Transverse colon (tissue), 4 donors: ENCODE data around the gene LRCOL1. TPM values are rescaled to one million over a fixed set of nuclear protein-coding genes. Genes with fewer than 3 reads are reported as not detected.

Experiments used
- DNase-seq: peaks from one replicate; pipeline ENCODE4 v3.0.0-alpha.2; 2019
- H3K27ac ChIP-seq, 4 donors: fragments of 200-600 bp; sonication (generic); 2 replicates each; pipeline ENCODE4 v1.5.1; 2016 to 2018; ENCODE audit warnings: inconsistent platforms in 4 of 4
- H3K27me3 ChIP-seq: fragments of 200-600 bp; sonication (generic); 2 replicates; pipeline ENCODE4 v1.5.1; 2017; ENCODE audit warnings: inconsistent platforms
- H3K36me3 ChIP-seq, 4 donors: fragments of 200-600 bp; sonication (generic); 2 replicates each; pipeline ENCODE4 v1.5.1; 2017 to 2019; ENCODE audit warnings: inconsistent platforms in 4 of 4
- H3K4me1 ChIP-seq, 4 donors: fragments of 200-600 bp; sonication (generic); 2 replicates each; pipeline ENCODE4 v1.5.1; 2017 to 2020; ENCODE audit warnings: inconsistent platforms in 4 of 4
- H3K4me3 ChIP-seq, 4 donors: fragments of 200-600 bp; sonication (generic); 1 replicate in 1 of 4; 2 replicates in 3 of 4; pipeline versions ENCODE4 v1.5.1 to v1.6.1; 2017 to 2019; ENCODE audit warnings: inconsistent platforms in 4 of 4
- H3K9me3 ChIP-seq, 2 donors: fragments of 200-600 bp; sonication (generic); 2 replicates each; pipeline ENCODE4 v1.5.1; 2017 to 2019; ENCODE audit warnings: inconsistent platforms in 2 of 2
- EP300 ChIP-seq: sonication (generic); formaldehyde crosslinking; IDR thresholded peaks from one replicate; pipeline ENCODE4 v1.6.1; 2017; ENCODE audit warnings: antibody characterized with exemption, low read depth
- POLR2A ChIP-seq: fragments of 450-650 bp; IDR thresholded peaks from one replicate; pipeline ENCODE4 v1.6.1; 2016; ENCODE audit warnings: antibody characterized with exemption, mild to moderate bottlenecking, moderate library complexity
- POLR2AphosphoS5 ChIP-seq, 3 donors: sonication (generic); formaldehyde crosslinking; IDR thresholded peaks; one replicate each; pipeline ENCODE4 v1.6.1; 2016; ENCODE audit warnings: antibody characterized with exemption in 3 of 3
- WGBS, 2 donors: methylation state at CpG; one replicate each; pipeline ENCODE4 v1.1.5; 2018; ENCODE audit warnings: low coverage in 1 of 2; 5-methylcytosine and 5-hydroxymethylcytosine counted together
- in situ Hi-C, 4 donors: fragments of 200-750 bp; cut with MboI; loops; one replicate each; pipeline versions ENCODE4 v1.15.0 to v1.15.1; 2017; ENCODE audit warnings: low sequenced_read_pairs in 3 of 4, low pct_ligation_motif_present in 1 of 4, low pct_unique_long_range_greater_than_20kb in 1 of 4
- intact Hi-C: fragments of 100-400 bp; cut with DNase I; formaldehyde crosslinking; loops from one replicate; pipeline ENCODE4 v1.15.1; 2023; ENCODE audit warnings: low total_unique reads
- total RNA-seq, 4 donors: library from RNA; depleted of rRNA; stranded (reverse); fragments of >200 nt; gene quantifications; one replicate each; pipeline ENCODE4 v1.1.0, GENCODE V29; 2016
- TF ChIP-seq, protein P1 (sequence below), 5 experiments: fragments of 200-600 bp in 3 of 5; fragments of 450-650 bp in 2 of 5; sonication (generic) in 3 of 5; IDR thresholded peaks; 1 replicate in 2 of 5; 2 replicates in 3 of 5; pipeline ENCODE4 v1.5.1; 2016 to 2017; ENCODE audit warnings: antibody characterized with exemption in 5 of 5, inconsistent platforms in 3 of 5, mild to moderate bottlenecking in 2 of 5, moderate library complexity in 1 of 5

The LRCOL1 gene
- total RNA-seq, 4 donors from 2014 or later: not detected

DNA sequence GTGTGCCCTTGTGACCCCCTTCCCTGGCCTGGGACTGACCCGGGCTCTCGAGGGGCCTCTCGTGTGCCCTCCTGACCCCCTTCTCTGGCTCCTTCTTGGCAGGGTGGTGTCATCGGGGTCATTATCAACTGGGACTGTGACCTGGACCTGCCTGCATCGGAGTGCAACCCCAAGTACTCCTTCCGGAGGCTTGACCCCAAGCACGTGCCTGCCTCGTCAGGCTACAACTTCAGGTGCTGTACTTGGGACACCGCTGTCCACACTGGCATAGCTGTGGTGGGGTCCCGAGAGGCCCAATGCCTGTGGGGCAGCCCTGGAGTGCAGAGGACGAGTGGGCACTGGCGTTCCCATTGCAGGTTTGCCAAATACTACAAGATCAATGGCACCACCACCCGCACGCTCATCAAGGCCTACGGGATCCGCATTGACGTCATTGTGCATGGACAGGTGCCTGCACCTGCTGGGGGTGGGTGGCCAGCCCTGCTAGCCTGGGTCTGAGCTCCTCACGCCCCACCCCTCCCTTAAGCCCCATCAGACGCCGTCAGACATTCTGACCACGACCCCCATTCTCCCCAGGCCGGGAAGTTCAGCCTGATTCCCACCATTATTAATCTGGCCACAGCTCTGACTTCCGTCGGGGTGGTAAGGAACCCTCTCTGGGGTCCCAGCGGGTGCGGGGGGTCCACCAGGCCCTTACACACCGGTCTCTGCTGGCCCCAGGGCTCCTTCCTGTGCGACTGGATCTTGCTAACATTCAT is 10.7 kb upstream of the LRCOL1 start:
- TF ChIP-seq POLR2AphosphoS5 (IDR thresholded peaks at IDR 0.05) (no peak), POLR2A (no peak), EP300 (no peak)
- TF ChIP-seq, protein P1, sequence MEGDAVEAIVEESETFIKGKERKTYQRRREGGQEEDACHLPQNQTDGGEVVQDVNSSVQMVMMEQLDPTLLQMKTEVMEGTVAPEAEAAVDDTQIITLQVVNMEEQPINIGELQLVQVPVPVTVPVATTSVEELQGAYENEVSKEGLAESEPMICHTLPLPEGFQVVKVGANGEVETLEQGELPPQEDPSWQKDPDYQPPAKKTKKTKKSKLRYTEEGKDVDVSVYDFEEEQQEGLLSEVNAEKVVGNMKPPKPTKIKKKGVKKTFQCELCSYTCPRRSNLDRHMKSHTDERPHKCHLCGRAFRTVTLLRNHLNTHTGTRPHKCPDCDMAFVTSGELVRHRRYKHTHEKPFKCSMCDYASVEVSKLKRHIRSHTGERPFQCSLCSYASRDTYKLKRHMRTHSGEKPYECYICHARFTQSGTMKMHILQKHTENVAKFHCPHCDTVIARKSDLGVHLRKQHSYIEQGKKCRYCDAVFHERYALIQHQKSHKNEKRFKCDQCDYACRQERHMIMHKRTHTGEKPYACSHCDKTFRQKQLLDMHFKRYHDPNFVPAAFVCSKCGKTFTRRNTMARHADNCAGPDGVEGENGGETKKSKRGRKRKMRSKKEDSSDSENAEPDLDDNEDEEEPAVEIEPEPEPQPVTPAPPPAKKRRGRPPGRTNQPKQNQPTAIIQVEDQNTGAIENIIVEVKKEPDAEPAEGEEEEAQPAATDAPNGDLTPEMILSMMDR (IDR thresholded peaks at IDR 0.05): no peak
- peaks cover 7 to 12% of the 10 kb centered on the region in 2 donors for H3K9me3 ChIP-seq
- no peak overlapping the region for H3K27ac ChIP-seq
- H3K36me3 ChIP-seq: no peaks in the 10 kb centered on the region
- intact Hi-C loops (loop anchor here (5.0 kb wide), 1 partner anchor 204 kb away; no protein-coding TSS in a partner anchor), in situ Hi-C loops (loop anchor here in 3 of 4 donors (25.0 kb wide), 1 partner anchor 209 kb away; no protein-coding TSS in a partner anchor)
- WGBS, 2 donors: 57% methylated on average over 27 of the region's 28 CpGs; no CpG with 5 or more reads in 1 of the 2 donors
- H3K27me3 ChIP-seq: peaks cover 50% of the 10 kb centered on the region
- no peak overlapping the region for H3K4me3 ChIP-seq
- peaks cover 0 to 22% (median 14%) of the 10 kb centered on the region in 4 donors for H3K4me1 ChIP-seq
- DNase-seq: no peak

DNA sequence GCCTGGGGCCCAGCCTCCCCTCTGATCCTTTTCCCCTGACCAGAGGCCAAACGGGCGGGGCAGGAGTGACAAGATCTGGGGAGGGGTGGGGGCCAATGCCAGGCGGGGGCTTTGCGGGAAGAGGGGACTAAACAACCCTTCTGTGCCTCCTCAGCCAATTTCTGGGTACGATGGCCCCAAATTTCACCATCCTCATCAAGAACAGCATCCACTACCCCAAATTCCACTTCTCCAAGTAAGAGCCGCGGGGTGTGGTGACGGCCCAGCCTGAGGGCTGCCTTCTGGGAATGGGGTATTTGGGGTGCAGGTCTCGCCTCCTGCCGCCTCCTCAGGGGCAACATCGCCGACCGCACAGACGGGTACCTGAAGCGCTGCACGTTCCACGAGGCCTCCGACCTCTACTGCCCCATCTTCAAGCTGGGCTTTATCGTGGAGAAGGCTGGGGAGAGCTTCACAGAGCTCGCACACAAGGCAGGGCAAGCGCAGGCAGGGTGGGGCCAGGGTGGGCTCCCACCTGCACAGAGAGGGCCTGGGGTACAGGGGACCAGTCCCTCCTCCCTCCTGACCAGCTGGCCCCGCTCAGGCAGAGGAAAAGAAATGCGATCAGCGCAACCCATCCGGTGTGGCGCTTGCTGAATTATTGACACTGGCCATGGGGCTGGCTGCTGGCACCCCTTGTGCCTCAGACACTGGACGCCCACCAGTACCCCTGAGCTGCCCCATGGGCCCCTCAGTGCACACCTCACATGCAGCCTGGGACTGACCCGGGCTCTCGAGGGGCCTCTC is 9.9 kb upstream of the LRCOL1 start:
- in situ Hi-C loops: loop anchor here in 3 of 4 donors (25.0 kb wide), 1 partner anchor 208 kb away; no protein-coding TSS in a partner anchor
- Histone ChIP-seq H3K4me3 (no peak overlapping the region), H3K9me3 (peaks cover 7 to 12% of the 10 kb centered on the region in 2 donors), H3K4me1 (peaks cover 0 to 22% (median 14%) of the 10 kb centered on the region in 4 donors), H3K36me3 (no peaks in the 10 kb centered on the region), H3K27me3 (peaks cover 58% of the 10 kb centered on the region), H3K27ac (no peak overlapping the region)
- TF ChIP-seq EP300 (no peak), POLR2AphosphoS5 (IDR thresholded peaks at IDR 0.05) (no peak), POLR2A (no peak)
- TF ChIP-seq, protein P1 (IDR thresholded peaks at IDR 0.05): no peak
- no peak for DNase-seq
- intact Hi-C loops: loop anchor here (5.0 kb wide), 1 partner anchor 203 kb away; no protein-coding TSS in a partner anchor
- WGBS, 2 donors: 68% methylated on average over 26 of the region's 29 CpGs; no CpG with 5 or more reads in 1 of the 2 donors

DNA sequence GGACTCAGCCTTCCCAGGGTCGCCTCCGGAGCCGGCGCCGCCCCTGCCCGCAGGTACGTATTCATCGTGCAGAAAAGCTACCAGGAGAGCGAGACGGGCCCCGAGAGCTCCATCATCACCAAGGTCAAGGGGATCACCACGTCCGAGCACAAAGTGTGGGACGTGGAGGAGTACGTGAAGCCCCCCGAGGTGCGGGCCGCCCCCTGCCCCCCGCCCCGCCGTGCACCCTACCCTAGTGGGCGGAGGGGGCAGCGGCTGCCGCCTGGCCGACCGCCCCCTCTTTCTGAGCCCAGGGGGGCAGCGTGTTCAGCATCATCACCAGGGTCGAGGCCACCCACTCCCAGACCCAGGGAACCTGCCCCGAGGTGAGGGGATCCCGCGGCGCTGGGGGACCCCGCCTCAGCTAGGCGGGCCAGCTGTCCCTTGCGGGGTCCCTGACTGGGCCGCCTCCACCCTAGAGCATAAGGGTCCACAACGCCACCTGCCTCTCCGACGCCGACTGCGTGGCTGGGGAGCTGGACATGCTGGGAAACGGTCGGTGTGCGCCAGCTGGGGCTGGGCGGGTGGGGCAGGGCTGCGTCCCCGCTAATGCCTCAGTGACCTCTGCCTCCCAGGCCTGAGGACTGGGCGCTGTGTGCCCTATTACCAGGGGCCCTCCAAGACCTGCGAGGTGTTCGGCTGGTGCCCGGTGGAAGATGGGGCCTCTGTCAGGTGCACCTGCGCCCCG is 9.2 kb upstream of the LRCOL1 start:
- H3K27ac ChIP-seq: no peak overlapping the region
- no peaks in the 10 kb centered on the region for H3K36me3 ChIP-seq
- TF ChIP-seq EP300: no peak
- TF ChIP-seq POLR2A: no peak
- no peak for TF ChIP-seq POLR2AphosphoS5 (IDR thresholded peaks at IDR 0.05)
- TF ChIP-seq, protein P1 (IDR thresholded peaks at IDR 0.05): no peak
- H3K9me3 ChIP-seq: peaks cover 7 to 12% of the 10 kb centered on the region in 2 donors
- no peak for DNase-seq
- intact Hi-C loops: loop anchor here (5.0 kb wide), 1 partner anchor 202 kb away; no protein-coding TSS in a partner anchor
- H3K27me3 ChIP-seq: peaks cover 61% of the 10 kb centered on the region
- WGBS, 2 donors: 9% methylated on average over 22 of the region's 53 CpGs; no CpG with 5 or more reads in 1 of the 2 donors
- in situ Hi-C loops: loop anchor here (10.0 to 25.0 kb wide), 2 partner anchors 195 to 207 kb away; no protein-coding TSS in a partner anchor
- H3K4me1 ChIP-seq: peaks cover 0 to 22% (median 14%) of the 10 kb centered on the region in 4 donors
- H3K4me3 ChIP-seq: no peak overlapping the region
